IPS DF 6.9 (cell line): Measurements from ENCODE around the gene MRPS9.
A peak's percentile ranks its signal among the peaks of the same experiment; 100 is the strongest.

Source experiments
- DNase-seq: peaks from one replicate; pipeline ENCODE4 v3.0.0-alpha.2; 2013; ENCODE audit warnings: low read depth, low spot score
- H3K27ac ChIP-seq: one replicate; pipeline ENCODE4 v1.5.1; 2013; ENCODE audit warnings: low read length, control low read depth
- H3K27me3 ChIP-seq: 2 replicates; pipeline ENCODE4 v1.6.1; 2013; ENCODE audit warnings: mild to moderate bottlenecking, low read length; ENCODE audit not compliant: control insufficient read depth, insufficient read depth
- H3K36me3 ChIP-seq: 2 replicates; pipeline ENCODE4 v1.6.1; 2013; ENCODE audit warnings: low read length; ENCODE audit not compliant: control insufficient read depth, insufficient read depth
- H3K4me1 ChIP-seq: 2 replicates; pipeline ENCODE4 v1.6.1; 2013; ENCODE audit warnings: low read length; ENCODE audit not compliant: control insufficient read depth, insufficient read depth
- H3K4me3 ChIP-seq: 2 replicates; pipeline ENCODE4 v1.5.1; 2013; ENCODE audit warnings: mild to moderate bottlenecking, low read length
- H3K9me3 ChIP-seq: 2 replicates; pipeline ENCODE4 v1.6.1; 2013; ENCODE audit warnings: low read length, inconsistent platforms; ENCODE audit not compliant: control insufficient read depth, insufficient read depth
- WGBS: extraction: QIAGEN DNeasy Blood & Tissue Kit; methylation state at CpG from one replicate; pipeline ENCODE4 v1.1.7; 2013; ENCODE audit warnings: mixed read lengths, missing lambda C conversion rate; ENCODE audit not compliant: insufficient read length, insufficient coverage; 5-methylcytosine and 5-hydroxymethylcytosine counted together

MRPS9 gene

GRCh38 chr2:105037572-105038382 is at the start of gene MRPS9:
TSS of gene MRPS9 (plus strand) at chr2:105038069. CDS start at chr2:105038093, 24 bp downstream.
- peak; percentile 97 for DNase-seq
- Histone ChIP-seq H3K36me3 (no peaks in the 10 kb centered on the region), H3K4me3 (peak within 1 kb of the TSS; percentile 80), H3K9me3 (no peaks in the 10 kb centered on the region; the same call in 1 of the 2 replicates), H3K4me1 (peaks cover 1% of the 10 kb centered on the region), H3K27ac (no peak within 1 kb of the TSS), H3K27me3 (no peaks in the 10 kb centered on the region)
- no CpG with 5 or more reads among the region's 55 CpGs for WGBS

- Histone ChIP-seq H3K4me3 (no peak overlapping the region), H3K4me1 (0 out of 2 replicates have a peak, but pooled peaks cover 1% of the 10 kb centered on the region), H3K27ac (no peak overlapping the region), H3K36me3 (peaks cover 2% of the 10 kb centered on the region; the same call in 1 of the 2 replicates), H3K27me3 (no peaks in the 10 kb centered on the region), H3K9me3 (no peaks in the 10 kb centered on the region)
- WGBS = no CpG with 5 or more reads among the region's 2 CpGs
- no peak for DNase-seq
Measured at GRCh38 chr2:105005181-105005951, 32.5 kb upstream of the MRPS9 start.

DNA sequence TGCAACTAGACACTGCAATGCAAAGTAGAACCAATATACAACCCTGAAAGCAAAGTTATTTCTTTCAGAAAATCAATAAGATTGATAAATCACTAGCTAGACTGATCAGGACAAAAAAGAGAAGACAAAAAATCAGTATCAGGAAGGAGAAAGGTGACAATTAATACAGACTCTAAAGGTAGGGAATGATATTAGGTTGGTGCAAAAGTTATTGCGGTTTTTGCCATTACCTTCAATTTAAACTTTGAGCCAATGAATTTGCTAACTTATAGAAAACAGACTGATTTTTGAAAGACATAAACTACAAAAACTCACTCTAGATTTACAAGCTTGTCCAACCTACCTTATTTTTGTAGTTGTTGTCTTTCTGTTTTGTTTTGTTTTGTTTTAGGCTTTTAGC is 30.5 kb upstream of the MRPS9 start:
- no CpG with 5 or more reads among the region's 1 CpG for WGBS
- Histone ChIP-seq H3K4me3 (no peak overlapping the region), H3K27me3 (no peaks in the 10 kb centered on the region), H3K4me1 (0 out of 2 replicates have a peak, but pooled peaks cover 1% of the 10 kb centered on the region), H3K27ac (no peak overlapping the region), H3K9me3 (no peaks in the 10 kb centered on the region), H3K36me3 (peaks cover 2% of the 10 kb centered on the region; the same call in 1 of the 2 replicates)
- no peak for DNase-seq

GRCh38 chr2:105032476-105032875 is 5.4 kb upstream of the MRPS9 start:
- H3K9me3 ChIP-seq = no peaks in the 10 kb centered on the region; the same call in 1 of the 2 replicates
- H3K4me1 ChIP-seq = no peaks in the 10 kb centered on the region
- H3K27ac ChIP-seq = no peak overlapping the region
- no peak overlapping the region for H3K4me3 ChIP-seq
- no peaks in the 10 kb centered on the region for H3K36me3 ChIP-seq
- DNase-seq = no peak
- no peaks in the 10 kb centered on the region for H3K27me3 ChIP-seq
- no CpG with 5 or more reads among the region's 1 CpG for WGBS

- Histone ChIP-seq H3K36me3 (no peaks in the 10 kb centered on the region), H3K27ac (no peak overlapping the region), H3K27me3 (no peaks in the 10 kb centered on the region), H3K4me1 (no peaks in the 10 kb centered on the region), H3K4me3 (no peak overlapping the region), H3K9me3 (no peaks in the 10 kb centered on the region; the same call in 1 of the 2 replicates)
- no CpG with 5 or more reads among the region's 1 CpG for WGBS
- no peak for DNase-seq
Measured at GRCh38 chr2:105034170-105034569, 3.7 kb upstream of the MRPS9 start.

- Histone ChIP-seq H3K27ac (no peak overlapping the region), H3K4me3 (peak overlapping the region; percentile 80), H3K9me3 (no peaks in the 10 kb centered on the region; the same call in 1 of the 2 replicates), H3K27me3 (no peaks in the 10 kb centered on the region), H3K36me3 (no peaks in the 10 kb centered on the region), H3K4me1 (peaks cover 1% of the 10 kb centered on the region)
- DNase-seq = no peak
- WGBS = no CpG with 5 or more reads among the region's 17 CpGs
Measured at GRCh38 chr2:105038383-105039061, 653 bp downstream of the MRPS9 start.

DNA sequence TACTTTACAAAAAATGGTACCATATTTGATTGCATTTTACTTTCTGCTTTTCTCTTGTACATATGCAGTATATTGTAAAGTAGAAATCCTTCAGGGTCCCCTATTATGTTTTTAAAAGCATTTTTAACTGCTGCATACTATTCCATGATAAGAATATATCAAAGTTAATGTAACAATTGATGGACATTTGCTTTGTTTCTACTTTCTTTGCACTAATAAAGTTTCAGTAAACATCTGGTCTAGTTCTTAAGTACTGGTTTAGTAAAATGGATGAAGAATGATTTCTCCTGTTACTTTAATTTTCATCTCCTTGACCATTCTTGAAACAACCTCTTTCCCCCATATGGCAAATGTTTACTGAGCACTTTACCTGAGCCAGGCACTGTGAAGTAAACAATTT is 1.7 kb downstream of the MRPS9 start:
- Histone ChIP-seq H3K4me1 (peaks cover 1% of the 10 kb centered on the region), H3K27me3 (no peaks in the 10 kb centered on the region)

GRCh38 chr2:105042189-105042588 is 4.3 kb downstream of the MRPS9 start:
- H3K27ac ChIP-seq = no peak overlapping the region
- no peaks in the 10 kb centered on the region for H3K27me3 ChIP-seq
- DNase-seq = peak; percentile 5
- no peak overlapping the region for H3K4me3 ChIP-seq
- no CpG with 5 or more reads among the region's 2 CpGs for WGBS
- H3K9me3 ChIP-seq = no peaks in the 10 kb centered on the region; the same call in 1 of the 2 replicates
- H3K36me3 ChIP-seq = no peaks in the 10 kb centered on the region
- peaks cover 1% of the 10 kb centered on the region for H3K4me1 ChIP-seq

More for the DNA sequence above, 1.7 kb downstream of the MRPS9 start:
- H3K27ac ChIP-seq = no peak overlapping the region
- no peaks in the 10 kb centered on the region for H3K36me3 ChIP-seq
- H3K4me3 ChIP-seq = no peak overlapping the region
- no peaks in the 10 kb centered on the region; the same call in 1 of the 2 replicates for H3K9me3 ChIP-seq
- DNase-seq = no peak

DNA sequence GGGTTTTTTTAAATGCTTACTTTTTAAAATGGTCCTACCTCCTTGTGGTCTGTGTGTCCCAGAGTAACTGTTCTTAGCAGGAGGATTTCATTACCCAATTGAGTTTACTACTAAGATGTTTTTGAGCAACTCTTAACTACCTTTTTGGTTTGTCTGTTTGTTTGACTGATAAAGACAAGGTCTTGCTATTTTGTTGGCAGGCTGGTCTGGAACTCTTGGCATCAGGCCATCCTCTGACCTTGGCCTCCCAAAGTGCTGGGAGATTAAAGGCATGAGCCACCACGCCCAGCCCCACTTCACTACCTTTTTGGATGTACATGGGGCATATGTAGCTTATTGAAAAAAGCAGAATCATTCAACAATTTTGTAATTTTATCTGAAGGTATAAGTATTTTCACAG is 14.9 kb downstream of the MRPS9 start:
- WGBS = no CpG with 5 or more reads among the region's 1 CpG
- H3K27me3 ChIP-seq = no peaks in the 10 kb centered on the region
- no peaks in the 10 kb centered on the region for H3K9me3 ChIP-seq
- H3K27ac ChIP-seq = no peak overlapping the region
- H3K4me1 ChIP-seq = no peaks in the 10 kb centered on the region
- H3K36me3 ChIP-seq = no peaks in the 10 kb centered on the region
- no peak overlapping the region for H3K4me3 ChIP-seq
- no peak for DNase-seq

- H3K4me3 ChIP-seq = no peak overlapping the region
- no peaks in the 10 kb centered on the region for H3K4me1 ChIP-seq
- no peak for DNase-seq
- no peak overlapping the region for H3K27ac ChIP-seq
- no peaks in the 10 kb centered on the region for H3K9me3 ChIP-seq
- H3K27me3 ChIP-seq = no peaks in the 10 kb centered on the region
- WGBS = no CpG with 5 or more reads among the region's 2 CpGs
- no peaks in the 10 kb centered on the region for H3K36me3 ChIP-seq
Measured at GRCh38 chr2:105055613-105056012, 17.7 kb downstream of the MRPS9 start.
